ENCODE results near the gene NRN1L.

DNA sequence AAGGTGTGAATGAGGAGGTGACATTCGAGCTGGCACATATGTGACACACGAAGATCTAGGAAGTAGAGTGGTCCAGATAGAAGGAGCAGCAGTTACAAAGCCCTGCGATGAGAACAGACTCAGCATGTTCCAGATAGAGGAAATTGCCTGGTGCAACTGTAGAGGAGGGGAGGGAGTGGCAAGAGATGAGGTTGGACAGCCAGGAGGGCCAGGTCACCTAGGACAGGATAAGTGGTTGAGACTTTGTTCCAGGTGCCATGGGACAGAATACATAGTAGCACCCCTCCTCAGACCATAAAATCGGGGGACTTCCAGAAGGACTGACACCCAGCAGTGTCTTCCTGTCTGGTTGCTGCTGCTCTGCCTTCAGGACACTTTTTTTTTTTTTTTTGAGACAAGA lies 26.2 kb upstream of the NRN1L start:
- no peak for TF ChIP-seq CTCF (IDR thresholded peaks at IDR 0.05; ENCODE audit: low read length)
- no peak for TF ChIP-seq EZH2 (IDR thresholded peaks at IDR 0.05; ENCODE audit: borderline replicate concordance, low read length)

Measured in OCI-LY1 (cell line).